ENCODE results near the gene AKR7A3. TPM values are rescaled to one million over a fixed set of nuclear protein-coding genes. Genes with fewer than 3 reads are reported as not detected.

Gene AKR7A3
- total and polyA plus RNA-seq, 9 of the 15 experiments (the other 6 are each of a cell fraction or from before 2014, with no cell fraction given) = 0.04 to 1.5 (median 0.44) TPM; not detected in 1

DNA sequence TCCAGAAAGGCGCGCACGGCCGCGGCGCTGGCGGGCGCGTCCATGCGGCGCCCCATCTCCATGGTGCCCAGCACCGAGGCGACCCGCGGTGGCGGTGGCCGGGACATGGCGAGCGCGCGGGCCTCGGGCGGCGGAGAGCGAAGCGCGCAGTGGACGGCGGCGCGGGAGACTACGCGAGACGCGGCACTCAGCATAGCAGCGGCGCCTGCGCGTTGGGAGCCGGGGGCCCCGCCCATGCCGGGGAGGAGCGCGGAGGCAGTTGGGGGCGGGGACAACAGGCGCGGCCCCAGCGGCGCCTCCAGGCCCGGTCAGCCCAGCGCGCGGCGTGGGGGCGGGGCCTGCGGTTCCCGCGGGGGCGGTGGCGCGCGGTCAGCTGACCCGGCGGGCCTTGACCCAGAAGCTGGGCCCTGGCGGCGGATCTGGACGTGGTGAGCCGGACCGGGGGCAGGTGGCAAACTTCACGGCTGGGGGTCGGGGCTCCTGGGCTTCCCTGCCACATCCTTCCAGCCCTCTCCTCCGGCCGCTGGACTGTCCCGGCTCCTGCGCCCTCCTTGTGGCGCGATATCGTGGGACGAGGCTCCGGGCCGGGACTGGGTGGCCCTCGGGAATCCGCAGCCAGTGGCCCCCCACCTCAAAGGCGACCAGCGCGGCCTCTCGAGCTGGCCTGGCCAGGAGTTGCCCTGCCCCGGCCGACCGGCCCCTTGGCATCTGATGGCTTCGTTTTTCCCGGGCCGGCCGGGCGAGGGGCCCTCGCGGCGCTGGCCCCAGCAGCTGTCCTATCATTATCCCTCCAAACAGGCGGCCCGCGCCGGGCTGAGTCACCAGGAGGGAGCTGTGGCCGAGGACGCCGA is 23.6 kb upstream of the AKR7A3 start, which contains the start of the genes AKR7A2 and SLC66A1 (continued):
- TF ChIP-seq ARID1B (IDR thresholded peaks at IDR 0.05) (peak; percentile 88), MYBL2 (IDR thresholded peaks at IDR 0.05; ENCODE audit: low read depth) (no peak), MYBL2 (CRISPR knock-in tag; IDR thresholded peaks at IDR 0.05; ENCODE audit: borderline replicate concordance) (no peak), PTBP1 (IDR thresholded peaks at IDR 0.05; ENCODE audit: low read depth, low read length) (no peak), NELFE (IDR thresholded peaks at IDR 0.05; ENCODE audit: insufficient read depth, insufficient read length) (no peak), PYGO2 (tag; IDR thresholded peaks at IDR 0.05) (no peak), HIVEP1 (CRISPR knock-in tag; IDR thresholded peaks at IDR 0.05) (0 out of 2 replicates have a peak, but pooled peaks have one; percentile 14), RUNX1 (IDR thresholded peaks at IDR 0.05; ENCODE audit: low read depth) (no peak), EWSR1 (IDR thresholded peaks at IDR 0.05; ENCODE audit: borderline replicate concordance, low read depth, partially characterized antibody) (no peak), SMAD4 (CRISPR knock-in tag; conservative IDR thresholded peaks at IDR 0.05) (peak; percentile 82), MAZ (CRISPR knock-in tag; conservative IDR thresholded peaks at IDR 0.05 in 1 of 2, IDR thresholded peaks at IDR 0.05 in 1 of 2) (peak in 1 of 2 experiments; percentile 89; a peak in 3 of 4 replicates), RFX5 (IDR thresholded peaks at IDR 0.05; ENCODE audit: low read depth, low read length) (no peak), RNF219 (CRISPR knock-in tag; IDR thresholded peaks at IDR 0.05) (no peak)
- TF ChIP-seq, protein P1, sequence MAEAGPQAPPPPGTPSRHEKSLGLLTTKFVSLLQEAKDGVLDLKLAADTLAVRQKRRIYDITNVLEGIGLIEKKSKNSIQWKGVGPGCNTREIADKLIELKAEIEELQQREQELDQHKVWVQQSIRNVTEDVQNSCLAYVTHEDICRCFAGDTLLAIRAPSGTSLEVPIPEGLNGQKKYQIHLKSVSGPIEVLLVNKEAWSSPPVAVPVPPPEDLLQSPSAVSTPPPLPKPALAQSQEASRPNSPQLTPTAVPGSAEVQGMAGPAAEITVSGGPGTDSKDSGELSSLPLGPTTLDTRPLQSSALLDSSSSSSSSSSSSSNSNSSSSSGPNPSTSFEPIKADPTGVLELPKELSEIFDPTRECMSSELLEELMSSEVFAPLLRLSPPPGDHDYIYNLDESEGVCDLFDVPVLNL (CRISPR knock-in tag; IDR thresholded peaks at IDR 0.05; ENCODE audit: low read depth) = no peak; the same call in 1 of the 2 replicates
- TF ChIP-seq, protein P2, sequence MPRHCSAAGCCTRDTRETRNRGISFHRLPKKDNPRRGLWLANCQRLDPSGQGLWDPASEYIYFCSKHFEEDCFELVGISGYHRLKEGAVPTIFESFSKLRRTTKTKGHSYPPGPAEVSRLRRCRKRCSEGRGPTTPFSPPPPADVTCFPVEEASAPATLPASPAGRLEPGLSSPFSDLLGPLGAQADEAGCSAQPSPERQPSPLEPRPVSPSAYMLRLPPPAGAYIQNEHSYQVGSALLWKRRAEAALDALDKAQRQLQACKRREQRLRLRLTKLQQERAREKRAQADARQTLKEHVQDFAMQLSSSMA (CRISPR knock-in tag; IDR thresholded peaks at IDR 0.05) = no peak

Data from K562 (cell line).